Measurements from ENCODE around the gene PARVG. TPM values are rescaled to one million over a fixed set of nuclear protein-coding genes. Genes with fewer than 3 reads are reported as not detected.

PARVG gene
- polyA plus RNA-seq, 2 donors: 3.1 to 4.4 TPM

- Histone ChIP-seq H3K4me3 (ENCODE audit: low read depth in 1 of 2, low read length in 2 of 2) (no peak overlapping the region), H3K27ac (ENCODE audit: low read depth in 2 of 2, low read length in 1 of 2) (no peak overlapping the region), H3K9me3 (ENCODE audit: control insufficient read depth in 2 of 2, insufficient read depth in 1 of 2, low read depth in 1 of 2, low read length in 1 of 2) (peaks cover 0 to 11% of the 10 kb centered on the region in 2 donors), H3K36me3 (ENCODE audit: control insufficient read depth in 2 of 2, insufficient read depth in 2 of 2, low read length in 1 of 2) (no peaks in the 10 kb centered on the region), H3K27me3 (ENCODE audit: control insufficient read depth in 1 of 2, insufficient read depth in 2 of 2, low read length in 2 of 2) (peaks cover 0 to 4% of the 10 kb centered on the region in 2 donors), H3K4me1 (ENCODE audit: control insufficient read depth in 2 of 2, insufficient read depth in 2 of 2, low read length in 1 of 2) (no peaks in the 10 kb centered on the region)
- 92% methylated on average over 12 of the region's 12 CpGs for WGBS, 2 donors
Measured at GRCh38 chr22:44249376-44250147, 68.8 kb downstream of the PARVG start.

- Histone ChIP-seq H3K36me3 (ENCODE audit: control insufficient read depth in 2 of 2, insufficient read depth in 2 of 2, low read length in 1 of 2) (no peaks in the 10 kb centered on the region), H3K4me1 (ENCODE audit: control insufficient read depth in 2 of 2, insufficient read depth in 2 of 2, low read length in 1 of 2) (no peaks in the 10 kb centered on the region), H3K27me3 (ENCODE audit: control insufficient read depth in 1 of 2, insufficient read depth in 2 of 2, low read length in 2 of 2) (no peaks in the 10 kb centered on the region), H3K4me3 (ENCODE audit: low read depth in 1 of 2, low read length in 2 of 2) (no peak overlapping the region), H3K9me3 (ENCODE audit: control insufficient read depth in 2 of 2, insufficient read depth in 1 of 2, low read depth in 1 of 2, low read length in 1 of 2) (peaks cover 0 to 7% of the 10 kb centered on the region in 2 donors), H3K27ac (ENCODE audit: low read depth in 2 of 2, low read length in 1 of 2) (no peak overlapping the region)
- 77 to 89% methylated on average over 2 of the region's 2 CpGs for WGBS, 2 donors
Measured at GRCh38 chr22:44254811-44255210, 74.1 kb downstream of the PARVG start.

- Histone ChIP-seq H3K36me3 (ENCODE audit: control insufficient read depth in 2 of 2, insufficient read depth in 2 of 2, low read length in 1 of 2) (no peaks in the 10 kb centered on the region), H3K4me3 (ENCODE audit: low read depth in 1 of 2, low read length in 2 of 2) (no peak overlapping the region), H3K27ac (ENCODE audit: low read depth in 2 of 2, low read length in 1 of 2) (no peak overlapping the region), H3K9me3 (ENCODE audit: control insufficient read depth in 2 of 2, insufficient read depth in 1 of 2, low read depth in 1 of 2, low read length in 1 of 2) (no peaks in the 10 kb centered on the region), H3K4me1 (ENCODE audit: control insufficient read depth in 2 of 2, insufficient read depth in 2 of 2, low read length in 1 of 2) (no peaks in the 10 kb centered on the region), H3K27me3 (ENCODE audit: control insufficient read depth in 1 of 2, insufficient read depth in 2 of 2, low read length in 2 of 2) (no peaks in the 10 kb centered on the region)
- WGBS, 2 donors: 81 to 82% methylated on average over 6 of the region's 6 CpGs
Measured at GRCh38 chr22:44256085-44256484, 75.4 kb downstream of the PARVG start.

GRCh38 chr22:44256556-44257485 is 76.1 kb downstream of the PARVG start:
- Histone ChIP-seq H3K9me3 (ENCODE audit: control insufficient read depth in 2 of 2, insufficient read depth in 1 of 2, low read depth in 1 of 2, low read length in 1 of 2) (no peaks in the 10 kb centered on the region), H3K4me3 (ENCODE audit: low read depth in 1 of 2, low read length in 2 of 2) (no peak overlapping the region), H3K4me1 (ENCODE audit: control insufficient read depth in 2 of 2, insufficient read depth in 2 of 2, low read length in 1 of 2) (no peaks in the 10 kb centered on the region), H3K27ac (ENCODE audit: low read depth in 2 of 2, low read length in 1 of 2) (no peak overlapping the region), H3K27me3 (ENCODE audit: control insufficient read depth in 1 of 2, insufficient read depth in 2 of 2, low read length in 2 of 2) (no peaks in the 10 kb centered on the region), H3K36me3 (ENCODE audit: control insufficient read depth in 2 of 2, insufficient read depth in 2 of 2, low read length in 1 of 2) (no peaks in the 10 kb centered on the region)
- 36 to 51% methylated on average over 13 of the region's 13 CpGs for WGBS, 2 donors

Other genes starting within 250 kb of the PARVG start
- gene SAMM50, start 225.5 kb upstream of the PARVG start, polyA plus RNA-seq: 10 to 100 TPM in 1 of 2 donors, 1 to 10 TPM in 1; 8.6 to 28.9 TPM
- 1 to 10 TPM; 1.8 to 3.9 TPM for gene PARVB, start 156.6 kb upstream of the PARVG start, polyA plus RNA-seq
- under 1 TPM; 0.08 to 0.22 TPM for gene SHISAL1, start 132.0 kb downstream of the PARVG start, polyA plus RNA-seq